ENCODE results near the gene GASK1A. TPM values are rescaled to one million over a fixed set of nuclear protein-coding genes. Genes with fewer than 3 reads are reported as not detected.

Gene GASK1A
- total RNA-seq, 1 donor from 2014 or later = 10.6 TPM

GRCh38 chr3:43091481-43091880 lies 112.4 kb downstream of the GASK1A start:
- H3K27ac ChIP-seq = no peak overlapping the region

GRCh38 chr3:43093006-43093405 lies 113.9 kb downstream of the GASK1A start:
- Histone ChIP-seq H3K36me3 (no peaks in the 10 kb centered on the region), H3K4me1 (peaks cover 6% of the 10 kb centered on the region), H3K4me3 (no peak overlapping the region), H3K27me3 (no peaks in the 10 kb centered on the region), H3K27ac (no peak overlapping the region), H3K9me3 (no peaks in the 10 kb centered on the region)
- TF ChIP-seq CTCF (IDR thresholded peaks at IDR 0.05) (no peak), POLR2A (IDR thresholded peaks at IDR 0.05) (no peak), POLR2AphosphoS5 (IDR thresholded peaks at IDR 0.05; ENCODE audit: insufficient read depth in 1 of 2, low read depth in 1 of 2) (no peak)
- no peak for DNase-seq (ENCODE audit: extremely low spot score in 2 of 2)
- intact Hi-C loops (cut with DNase I) = no loop called here

More at GRCh38 chr3:43091481-43091880, 112.4 kb downstream of the GASK1A start:
- DNase-seq (ENCODE audit: extremely low spot score in 2 of 2) = no peak
- intact Hi-C loops (cut with DNase I) = no loop called here
- no peaks in the 10 kb centered on the region for H3K9me3 ChIP-seq
- no peaks in the 10 kb centered on the region for H3K36me3 ChIP-seq
- H3K4me1 ChIP-seq = peaks cover 6% of the 10 kb centered on the region
- no peak for TF ChIP-seq CTCF (IDR thresholded peaks at IDR 0.05)
- H3K27me3 ChIP-seq = no peaks in the 10 kb centered on the region
- no peak overlapping the region for H3K4me3 ChIP-seq

GRCh38 chr3:43093974-43094373 lies 114.9 kb downstream of the GASK1A start:
- Histone ChIP-seq H3K27ac (no peak overlapping the region), H3K36me3 (no peaks in the 10 kb centered on the region), H3K4me3 (no peak overlapping the region), H3K4me1 (peaks cover 6% of the 10 kb centered on the region), H3K9me3 (no peaks in the 10 kb centered on the region), H3K27me3 (no peaks in the 10 kb centered on the region)
- TF ChIP-seq CTCF (IDR thresholded peaks at IDR 0.05) = no peak
- TF ChIP-seq POLR2AphosphoS5 (IDR thresholded peaks at IDR 0.05; ENCODE audit: insufficient read depth in 1 of 2, low read depth in 1 of 2) = no peak
- no peak for TF ChIP-seq POLR2A (IDR thresholded peaks at IDR 0.05)
- DNase-seq (ENCODE audit: extremely low spot score in 2 of 2) = no peak
- intact Hi-C loops (cut with DNase I) = no loop called here

- DNase-seq (ENCODE audit: extremely low spot score in 2 of 2) = no peak
- no peaks in the 10 kb centered on the region for H3K9me3 ChIP-seq
- no peak overlapping the region for H3K27ac ChIP-seq
- peaks cover 6% of the 10 kb centered on the region for H3K4me1 ChIP-seq
- H3K27me3 ChIP-seq = no peaks in the 10 kb centered on the region
- TF ChIP-seq POLR2A (IDR thresholded peaks at IDR 0.05) = no peak
- TF ChIP-seq POLR2AphosphoS5 (IDR thresholded peaks at IDR 0.05; ENCODE audit: insufficient read depth in 1 of 2, low read depth in 1 of 2) = no peak
- no peak for TF ChIP-seq CTCF (IDR thresholded peaks at IDR 0.05)
- no peak overlapping the region for H3K4me3 ChIP-seq
- H3K36me3 ChIP-seq = no peaks in the 10 kb centered on the region
- intact Hi-C loops (cut with DNase I) = no loop called here
Observed at GRCh38 chr3:43094381-43094780, 115.3 kb downstream of the GASK1A start.

- Histone ChIP-seq H3K27ac (no peak overlapping the region), H3K4me1 (peaks cover 6% of the 10 kb centered on the region), H3K36me3 (no peaks in the 10 kb centered on the region), H3K4me3 (no peak overlapping the region), H3K9me3 (no peaks in the 10 kb centered on the region), H3K27me3 (no peaks in the 10 kb centered on the region)
- TF ChIP-seq POLR2AphosphoS5 (IDR thresholded peaks at IDR 0.05; ENCODE audit: insufficient read depth in 1 of 2, low read depth in 1 of 2) (no peak), CTCF (IDR thresholded peaks at IDR 0.05) (no peak), POLR2A (IDR thresholded peaks at IDR 0.05) (no peak)
- intact Hi-C loops (cut with DNase I) = no loop called here
- DNase-seq (ENCODE audit: extremely low spot score in 2 of 2) = peak in 1 of 2 donors; percentile 71
Observed at GRCh38 chr3:43094851-43095250, 115.7 kb downstream of the GASK1A start.

Data from vagina (tissue), 2 donors.